Trophoblast cell (in vitro differentiated cells and primary cell): ENCODE results near the gene NOS1AP.

Source experiments
- DNase-seq, 2 donors: peaks; one replicate each; pipeline ENCODE4 v3.0.0-alpha.2; 2016
- H2AFZ ChIP-seq: 2 replicates; pipeline ENCODE4 v1.6.1; 2013; ENCODE audit warnings: low read length, moderate library complexity, mild to moderate bottlenecking; ENCODE audit not compliant: insufficient read depth, poor library complexity
- H2AK5ac ChIP-seq: 2 replicates; pipeline ENCODE4 v1.6.1; 2013; ENCODE audit warnings: mild to moderate bottlenecking, low read length
- H2BK120ac ChIP-seq: 2 replicates; pipeline ENCODE4 v1.6.1; 2013; ENCODE audit warnings: low read length, mild to moderate bottlenecking, moderate library complexity; ENCODE audit not compliant: insufficient read depth, poor library complexity
- H2BK12ac ChIP-seq: 2 replicates; pipeline ENCODE4 v1.6.1; 2013; ENCODE audit warnings: mild to moderate bottlenecking, low read length, moderate library complexity
- H2BK5ac ChIP-seq: 2 replicates; pipeline ENCODE4 v1.6.1; 2013; ENCODE audit warnings: low read length, low read depth, moderate library complexity, mild to moderate bottlenecking; ENCODE audit not compliant: poor library complexity
- H3K14ac ChIP-seq: 2 replicates; pipeline ENCODE4 v1.6.1; 2013; ENCODE audit warnings: mild to moderate bottlenecking, low read length
- H3K18ac ChIP-seq: 2 replicates; pipeline ENCODE4 v1.6.1; 2013; ENCODE audit warnings: mild to moderate bottlenecking, low read length
- H3K23ac ChIP-seq: 2 replicates; pipeline ENCODE4 v1.6.1; 2013; ENCODE audit warnings: low read length
- H3K27ac ChIP-seq: 2 replicates; pipeline ENCODE4 v1.5.1; 2013; ENCODE audit warnings: low read depth, mild to moderate bottlenecking, inconsistent platforms, low read length, moderate library complexity
- H3K27me3 ChIP-seq: 2 replicates; pipeline ENCODE4 v1.6.1; 2013; ENCODE audit warnings: inconsistent platforms, mild to moderate bottlenecking, low read length, moderate library complexity; ENCODE audit not compliant: insufficient read depth
- H3K36me3 ChIP-seq, 2 experiments: 1 replicate in 1 of 2; 2 replicates in 1 of 2; pipeline ENCODE4 v1.6.1; 2013; ENCODE audit warnings: low read length in 2 of 2, mild to moderate bottlenecking in 2 of 2, moderate library complexity in 1 of 2; ENCODE audit not compliant: insufficient read depth in 2 of 2, control insufficient read depth in 1 of 2
- H3K4ac ChIP-seq: 2 replicates; pipeline ENCODE4 v1.6.1; 2013; ENCODE audit warnings: low read depth, mild to moderate bottlenecking, low read length, moderate library complexity
- H3K4me1 ChIP-seq, 2 experiments: 1 replicate in 1 of 2; 2 replicates in 1 of 2; pipeline ENCODE4 v1.6.1; 2013; ENCODE audit warnings: low read length in 2 of 2, mild to moderate bottlenecking in 2 of 2, moderate library complexity in 1 of 2; ENCODE audit not compliant: insufficient read depth in 2 of 2, control insufficient read depth in 1 of 2
- H3K4me2 ChIP-seq: 2 replicates; pipeline ENCODE4 v1.6.1; 2013; ENCODE audit warnings: inconsistent platforms, mild to moderate bottlenecking, low read length, moderate library complexity
- H3K4me3 ChIP-seq: 2 replicates; pipeline ENCODE4 v1.5.1; 2013; ENCODE audit warnings: mild to moderate bottlenecking, low read depth, low read length, inconsistent platforms
- H3K79me1 ChIP-seq: one replicate; pipeline ENCODE4 v1.6.1; 2013; ENCODE audit warnings: low read length
- H3K79me2 ChIP-seq: 2 replicates; pipeline ENCODE4 v1.6.1; 2013; ENCODE audit warnings: low read length, mild to moderate bottlenecking; ENCODE audit not compliant: control insufficient read depth, insufficient read depth, poor library complexity
- H3K9ac ChIP-seq: 2 replicates; pipeline ENCODE4 v1.6.1; 2013; ENCODE audit warnings: mild to moderate bottlenecking, low read length
- H3K9me3 ChIP-seq: 2 replicates; pipeline ENCODE4 v1.6.1; 2013; ENCODE audit warnings: low read depth, mild to moderate bottlenecking, control low read depth, inconsistent platforms, low read length; ENCODE audit not compliant: insufficient read depth
- H4K12ac ChIP-seq: 2 replicates; pipeline ENCODE4 v1.6.1; 2013; ENCODE audit warnings: low read depth, mild to moderate bottlenecking, low read length, moderate library complexity
- H4K8ac ChIP-seq: 2 replicates; pipeline ENCODE4 v1.6.1; 2013; ENCODE audit warnings: low read depth, mild to moderate bottlenecking, low read length, moderate library complexity
- H4K91ac ChIP-seq: one replicate; pipeline ENCODE4 v1.6.1; 2013; ENCODE audit warnings: low read depth, mild to moderate bottlenecking, low read length, moderate library complexity
- WGBS: extraction: QIAGEN DNeasy Blood & Tissue Kit; methylation state at CpG from one replicate; pipeline ENCODE4 v1.1.7; 2013; ENCODE audit warnings: missing lambda C conversion rate; ENCODE audit not compliant: insufficient read length, insufficient coverage; ENCODE audit errors: extremely low coverage; 5-methylcytosine and 5-hydroxymethylcytosine counted together

Gene NOS1AP

GRCh38 chr1:162134646-162135045 is 65.2 kb downstream of the NOS1AP start:
- Histone ChIP-seq H3K4me3 (no peak overlapping the region), H3K4ac (no peak overlapping the region), H3K9me3 (no peaks in the 10 kb centered on the region), H2BK5ac (no peak overlapping the region), H3K14ac (no peak overlapping the region), H2AK5ac (no peak overlapping the region), H3K9ac (no peak overlapping the region), H4K91ac (no peak overlapping the region), H3K23ac (no peak overlapping the region), H4K12ac (no peak overlapping the region), H2BK120ac (no peak overlapping the region), H3K4me2 (no peak overlapping the region), H3K27me3 (no peaks in the 10 kb centered on the region), H3K36me3 (no peaks in the 10 kb centered on the region), H2AFZ (no peak overlapping the region), H3K18ac (no peak overlapping the region), H3K79me1 (peaks cover 6% of the 10 kb centered on the region), H2BK12ac (no peak overlapping the region), H4K8ac (no peak overlapping the region), H3K79me2 (no peaks in the 10 kb centered on the region), H3K4me1 (peaks cover 8 to 18% of the 10 kb centered on the region in 2 experiments), H3K27ac (no peak overlapping the region)
- peak; percentile 27 to 54 for DNase-seq
- WGBS = no CpG with 5 or more reads among the region's 2 CpGs

GRCh38 chr1:162135271-162135775 is 65.8 kb downstream of the NOS1AP start:
- H3K79me1 ChIP-seq = peaks cover 6% of the 10 kb centered on the region
- H4K91ac ChIP-seq = no peak overlapping the region
- H3K79me2 ChIP-seq = no peaks in the 10 kb centered on the region
- H4K8ac ChIP-seq = no peak overlapping the region
- no peaks in the 10 kb centered on the region for H3K36me3 ChIP-seq
- no peaks in the 10 kb centered on the region for H3K9me3 ChIP-seq
- no peak overlapping the region for H4K12ac ChIP-seq
- H3K9ac ChIP-seq = no peak overlapping the region
- no peak overlapping the region for H3K18ac ChIP-seq
- peak overlapping the region; percentile 41 for H2BK12ac ChIP-seq
- no peak overlapping the region for H3K23ac ChIP-seq
- peaks cover 8 to 18% of the 10 kb centered on the region in 2 experiments for H3K4me1 ChIP-seq
- no peak overlapping the region for H3K14ac ChIP-seq
- no peak overlapping the region for H2AFZ ChIP-seq
- no peak overlapping the region for H2BK120ac ChIP-seq
- no peak overlapping the region for H3K4ac ChIP-seq
- WGBS = no CpG with 5 or more reads among the region's 4 CpGs
- no peak overlapping the region for H2AK5ac ChIP-seq
- H2BK5ac ChIP-seq = no peak overlapping the region
- H3K4me2 ChIP-seq = no peak overlapping the region
- no peak overlapping the region for H3K4me3 ChIP-seq
- no peaks in the 10 kb centered on the region for H3K27me3 ChIP-seq
- H3K27ac ChIP-seq = no peak overlapping the region
- no peak for DNase-seq

GRCh38 chr1:162136760-162137159 is 67.3 kb downstream of the NOS1AP start:
- H3K18ac ChIP-seq = no peak overlapping the region
- H4K12ac ChIP-seq = no peak overlapping the region
- H3K27ac ChIP-seq = no peak overlapping the region
- no peaks in the 10 kb centered on the region for H3K36me3 ChIP-seq
- H2BK12ac ChIP-seq = no peak overlapping the region
- no peak overlapping the region for H3K4ac ChIP-seq
- WGBS = no CpG with 5 or more reads among the region's 4 CpGs
- no peaks in the 10 kb centered on the region for H3K9me3 ChIP-seq
- H3K4me2 ChIP-seq = peak overlapping the region; percentile 20
- no peak overlapping the region for H3K4me3 ChIP-seq
- no peaks in the 10 kb centered on the region for H3K27me3 ChIP-seq
- H2AFZ ChIP-seq = no peak overlapping the region
- no peaks in the 10 kb centered on the region for H3K79me2 ChIP-seq
- H3K9ac ChIP-seq = no peak overlapping the region
- no peak overlapping the region for H4K8ac ChIP-seq
- DNase-seq = peak; percentile 54 to 83
- H2BK5ac ChIP-seq = no peak overlapping the region
- H3K23ac ChIP-seq = no peak overlapping the region
- peaks cover 8 to 18% of the 10 kb centered on the region in 2 experiments for H3K4me1 ChIP-seq
- peaks cover 6% of the 10 kb centered on the region for H3K79me1 ChIP-seq
- no peak overlapping the region for H3K14ac ChIP-seq
- H2AK5ac ChIP-seq = no peak overlapping the region
- no peak overlapping the region for H4K91ac ChIP-seq
- H2BK120ac ChIP-seq = no peak overlapping the region

- Histone ChIP-seq H3K4me1 (peaks cover 8 to 18% of the 10 kb centered on the region in 2 experiments), H2BK5ac (peak overlapping the region; percentile 29), H3K14ac (peak overlapping the region; percentile 7), H2AK5ac (no peak overlapping the region), H3K79me1 (peaks cover 6% of the 10 kb centered on the region), H2BK120ac (peak overlapping the region; percentile 57), H3K36me3 (no peaks in the 10 kb centered on the region), H3K9ac (no peak overlapping the region), H3K18ac (no peak overlapping the region), H2BK12ac (peak overlapping the region; percentile 73), H3K79me2 (no peaks in the 10 kb centered on the region), H3K4ac (no peak overlapping the region), H3K9me3 (no peaks in the 10 kb centered on the region), H3K27me3 (no peaks in the 10 kb centered on the region), H3K4me2 (peak overlapping the region; percentile 20), H4K91ac (peak overlapping the region; percentile 11), H4K8ac (no peak overlapping the region), H3K4me3 (no peak overlapping the region), H2AFZ (no peak overlapping the region), H3K23ac (no peak overlapping the region), H3K27ac (no peak overlapping the region), H4K12ac (no peak overlapping the region)
- DNase-seq = peak in 1 of 2 donors; percentile 7
- WGBS = no CpG with 5 or more reads among the region's 8 CpGs
Observed at GRCh38 chr1:162137179-162137960, 67.9 kb downstream of the NOS1AP start.
